ENCODE data around the gene DNAJB1. TPM values are rescaled to one million over a fixed set of nuclear protein-coding genes. Genes with fewer than 3 reads are reported as not detected.
"Not testable (repeated sequence)": the region's sequence is repeated elsewhere in the genome, so short reads cannot be mapped to it uniquely, and the experiment has no call there.

DNAJB1 gene
- total and polyA plus RNA-seq, 5 donors from 2014 or later = 302 to 754 (median 333) TPM

- H3K4me1 ChIP-seq (ENCODE audit: control insufficient read depth, insufficient read depth, low read length, poor library complexity, severe bottlenecking) = peaks cover 51% of the 10 kb centered on the region
- Mint-ChIP-seq H3K27ac (peak overlapping the region; percentile 34 to 87 (median 85)), H3K4me3 (peak overlapping the region; percentile 43 to 79 (median 58)), H3K4me1 (peaks cover 0 to 65% (median 26%) of the 10 kb centered on the region in 4 donors), H3K27me3 (no peaks in the 10 kb centered on the region), H3K36me3 (peaks cover 7% of the 10 kb centered on the region), H3K9me3 (no peaks in the 10 kb centered on the region)
- peak; percentile 53 to 79 (median 57) for DNase-seq
- no peak overlapping the region for H3K27ac ChIP-seq (ENCODE audit: insufficient read depth, low read length, poor library complexity, severe bottlenecking)
- H3K4me3 ChIP-seq (ENCODE audit: low read depth, low read length) = peak overlapping the region; percentile 26
- ATAC-seq (ENCODE audit: low read depth in 2 of 2) = peak; percentile 71 to 72
- H3K27me3 ChIP-seq (ENCODE audit: control insufficient read depth, insufficient read depth, low read length) = no peaks in the 10 kb centered on the region
- no peaks in the 10 kb centered on the region for H3K36me3 ChIP-seq (ENCODE audit: control insufficient read depth, insufficient read depth, low read length)
- no peaks in the 10 kb centered on the region for H3K9me3 ChIP-seq (ENCODE audit: control insufficient read depth in 2 of 2, low read length in 2 of 2)
Measured at GRCh38 chr19:14556662-14557188, 38.5 kb upstream of the DNAJB1 start.

DNA sequence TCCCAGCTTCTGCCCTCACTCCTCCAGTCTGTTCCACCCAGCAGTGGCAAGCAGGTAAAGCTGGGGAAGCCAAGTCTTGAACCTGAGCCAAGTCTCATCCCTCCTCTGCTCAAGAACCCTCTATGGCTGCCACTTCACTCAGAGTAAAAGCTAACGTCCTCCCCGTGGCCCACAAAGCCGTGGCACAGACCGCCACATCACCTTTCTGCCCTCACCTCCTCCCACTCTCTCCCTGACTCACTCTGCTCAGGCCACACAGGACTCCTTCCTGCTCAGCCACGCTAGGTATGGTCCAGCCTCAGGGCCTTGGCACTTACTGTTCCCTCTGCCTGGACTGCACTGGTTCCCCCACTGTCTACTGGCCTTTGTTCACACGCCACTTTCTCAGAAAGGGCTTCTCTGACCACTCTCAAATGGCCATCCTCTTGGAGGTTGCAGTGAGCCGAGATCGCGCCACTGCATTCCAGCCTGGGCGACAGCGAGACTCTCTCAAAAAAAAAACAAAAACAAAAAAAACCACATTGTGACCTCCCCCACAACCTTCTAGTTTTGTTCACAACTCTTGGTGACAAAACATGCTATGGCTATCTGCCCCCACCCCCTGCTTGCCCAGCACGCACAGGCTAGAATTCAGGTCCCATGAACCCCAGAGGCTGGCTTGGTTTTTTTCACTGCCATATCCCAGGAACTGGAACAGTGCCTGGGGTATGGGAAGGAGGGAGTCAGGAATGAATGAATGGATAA, 37.9 kb upstream of the DNAJB1 start:
- Histone ChIP-seq H3K4me3 (ENCODE audit: low read depth, low read length) (peak overlapping the region; percentile 26), H3K36me3 (ENCODE audit: control insufficient read depth, insufficient read depth, low read length) (no peaks in the 10 kb centered on the region), H3K4me1 (ENCODE audit: control insufficient read depth, insufficient read depth, low read length, poor library complexity, severe bottlenecking) (peaks cover 57% of the 10 kb centered on the region), H3K9me3 (ENCODE audit: control insufficient read depth in 2 of 2, low read length in 2 of 2) (no peaks in the 10 kb centered on the region), H3K27me3 (ENCODE audit: control insufficient read depth, insufficient read depth, low read length) (no peaks in the 10 kb centered on the region), H3K27ac (ENCODE audit: insufficient read depth, low read length, poor library complexity, severe bottlenecking) (no peak overlapping the region)
- Mint-ChIP-seq H3K9me3 (no peaks in the 10 kb centered on the region), H3K27ac (peak overlapping the region; percentile 34 to 87 (median 85)), H3K4me1 (peaks cover 5 to 69% (median 31%) of the 10 kb centered on the region in 4 donors), H3K27me3 (no peaks in the 10 kb centered on the region), H3K36me3 (peaks cover 7% of the 10 kb centered on the region), H3K4me3 (peak overlapping the region in 3 of 4 donors; percentile 51 to 79 (median 66))
- DNase-seq = no peak
- ATAC-seq (ENCODE audit: low read depth in 2 of 2) = no peak

DNA sequence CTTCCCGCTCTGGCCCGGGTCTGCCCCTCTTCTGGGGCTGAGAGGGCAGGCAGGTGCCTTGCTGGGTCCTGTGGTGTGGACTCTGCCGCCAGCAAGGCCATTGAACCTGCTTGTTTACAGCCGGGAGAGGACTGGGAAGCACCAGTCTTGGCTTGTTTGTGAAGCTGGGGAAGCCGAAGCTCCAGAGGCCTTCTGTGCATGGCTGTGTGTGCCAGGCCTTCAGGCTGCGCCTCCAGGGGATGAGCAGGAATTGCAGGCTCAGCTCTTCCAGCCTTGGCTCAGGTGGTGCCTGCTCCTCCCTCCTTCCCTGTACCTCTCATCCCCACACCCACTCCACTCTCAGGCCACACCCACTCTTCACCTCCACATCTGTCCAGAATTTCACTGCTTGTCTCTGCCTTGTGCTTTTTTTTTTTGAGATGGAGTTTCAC, 36.2 kb upstream of the DNAJB1 start:
- no peaks in the 10 kb centered on the region for H3K9me3 ChIP-seq (ENCODE audit: control insufficient read depth in 2 of 2, low read length in 2 of 2)
- peaks cover 59% of the 10 kb centered on the region for H3K4me1 ChIP-seq (ENCODE audit: control insufficient read depth, insufficient read depth, low read length, poor library complexity, severe bottlenecking)
- H3K9me3 Mint-ChIP-seq = no peaks in the 10 kb centered on the region
- H3K27me3 ChIP-seq (ENCODE audit: control insufficient read depth, insufficient read depth, low read length) = no peaks in the 10 kb centered on the region
- ATAC-seq (ENCODE audit: low read depth in 2 of 2) = no peak
- H3K36me3 ChIP-seq (ENCODE audit: control insufficient read depth, insufficient read depth, low read length) = peaks cover 9% of the 10 kb centered on the region
- H3K36me3 Mint-ChIP-seq = peaks cover 12% of the 10 kb centered on the region
- no peak overlapping the region for H3K4me3 ChIP-seq (ENCODE audit: low read depth, low read length)
- H3K27ac Mint-ChIP-seq = peak overlapping the region in 2 of 3 donors; percentile 84 to 88
- H3K27me3 Mint-ChIP-seq = no peaks in the 10 kb centered on the region
- H3K27ac ChIP-seq (ENCODE audit: insufficient read depth, low read length, poor library complexity, severe bottlenecking) = no peak overlapping the region
- peaks cover 5 to 73% (median 36%) of the 10 kb centered on the region in 4 donors for H3K4me1 Mint-ChIP-seq
- no peak for DNase-seq
- peak overlapping the region in 1 of 4 donors; percentile 57 for H3K4me3 Mint-ChIP-seq

GRCh38 chr19:14553939-14554243, 35.7 kb upstream of the DNAJB1 start:
- H3K27ac Mint-ChIP-seq = peak overlapping the region in 1 of 3 donors; percentile 84
- Histone ChIP-seq H3K4me3 (ENCODE audit: low read depth, low read length) (no peak overlapping the region), H3K9me3 (ENCODE audit: control insufficient read depth in 2 of 2, low read length in 2 of 2) (no peaks in the 10 kb centered on the region), H3K27me3 (ENCODE audit: control insufficient read depth, insufficient read depth, low read length) (no peaks in the 10 kb centered on the region), H3K4me1 (ENCODE audit: control insufficient read depth, insufficient read depth, low read length, poor library complexity, severe bottlenecking) (peaks cover 59% of the 10 kb centered on the region), H3K27ac (ENCODE audit: insufficient read depth, low read length, poor library complexity, severe bottlenecking) (no peak overlapping the region), H3K36me3 (ENCODE audit: control insufficient read depth, insufficient read depth, low read length) (peaks cover 12% of the 10 kb centered on the region)
- H3K36me3 Mint-ChIP-seq = peaks cover 12% of the 10 kb centered on the region
- DNase-seq (no peak), ATAC-seq (ENCODE audit: low read depth in 2 of 2) (no peak)
- H3K4me3 Mint-ChIP-seq = peak overlapping the region in 1 of 4 donors; percentile 57
- H3K9me3 Mint-ChIP-seq = no peaks in the 10 kb centered on the region
- no peaks in the 10 kb centered on the region for H3K27me3 Mint-ChIP-seq
- peaks cover 5 to 69% (median 36%) of the 10 kb centered on the region in 4 donors for H3K4me1 Mint-ChIP-seq

GRCh38 chr19:14553042-14553938, 35.1 kb upstream of the DNAJB1 start:
- peaks cover 5 to 73% (median 36%) of the 10 kb centered on the region in 4 donors for H3K4me1 Mint-ChIP-seq
- H3K36me3 Mint-ChIP-seq = peaks cover 17% of the 10 kb centered on the region
- no peaks in the 10 kb centered on the region for H3K27me3 ChIP-seq (ENCODE audit: control insufficient read depth, insufficient read depth, low read length)
- H3K4me3 ChIP-seq (ENCODE audit: low read depth, low read length) = no peak overlapping the region
- ATAC-seq (ENCODE audit: low read depth in 2 of 2) = no peak
- peaks cover 58% of the 10 kb centered on the region for H3K4me1 ChIP-seq (ENCODE audit: control insufficient read depth, insufficient read depth, low read length, poor library complexity, severe bottlenecking)
- H3K27ac Mint-ChIP-seq = peak overlapping the region; percentile 55 to 84 (median 76)
- no peak overlapping the region for H3K4me3 Mint-ChIP-seq
- H3K9me3 Mint-ChIP-seq = no peaks in the 10 kb centered on the region
- no peaks in the 10 kb centered on the region for H3K27me3 Mint-ChIP-seq
- no peak for DNase-seq
- no peaks in the 10 kb centered on the region for H3K9me3 ChIP-seq (ENCODE audit: control insufficient read depth in 2 of 2, low read length in 2 of 2)
- H3K36me3 ChIP-seq (ENCODE audit: control insufficient read depth, insufficient read depth, low read length) = peaks cover 18% of the 10 kb centered on the region
- no peak overlapping the region for H3K27ac ChIP-seq (ENCODE audit: insufficient read depth, low read length, poor library complexity, severe bottlenecking)

DNA sequence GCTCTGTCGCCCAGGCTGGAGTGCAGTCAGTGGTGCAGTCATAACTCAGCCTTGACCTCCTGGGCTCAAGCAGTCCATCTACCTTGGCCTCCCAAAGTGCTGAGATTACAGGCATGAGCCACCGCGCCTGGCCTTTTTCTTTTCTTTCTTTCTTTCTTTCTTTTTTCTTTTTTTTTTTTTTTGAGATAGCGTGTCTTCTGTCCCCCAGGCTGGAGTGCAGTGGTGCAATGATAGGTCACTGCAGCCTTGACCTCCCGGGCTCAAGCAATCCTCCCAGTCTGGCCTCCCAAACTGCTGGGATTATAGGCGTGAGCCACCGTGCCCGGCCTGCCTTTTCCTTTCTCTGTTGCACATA, 33.8 kb upstream of the DNAJB1 start:
- not testable (repeated sequence) for H3K27me3 ChIP-seq (ENCODE audit: control insufficient read depth, insufficient read depth, low read length); ATAC-seq (ENCODE audit: low read depth in 2 of 2); H3K9me3 ChIP-seq (ENCODE audit: control insufficient read depth in 2 of 2, low read length in 2 of 2); DNase-seq; H3K4me3 ChIP-seq (ENCODE audit: low read depth, low read length); H3K27me3 Mint-ChIP-seq; H3K9me3 Mint-ChIP-seq; H3K27ac ChIP-seq (ENCODE audit: insufficient read depth, low read length, poor library complexity, severe bottlenecking)
- Mint-ChIP-seq H3K36me3 (peaks cover 18% of the 10 kb centered on the region), H3K27ac (peak overlapping the region in 2 of 3 donors; percentile 85 to 97), H3K4me1 (peaks cover 5 to 71% (median 37%) of the 10 kb centered on the region in 4 donors), H3K4me3 (peak overlapping the region in 2 of 4 donors; percentile 54 to 86)
- H3K36me3 ChIP-seq (ENCODE audit: control insufficient read depth, insufficient read depth, low read length) = peaks cover 20% of the 10 kb centered on the region
- peaks cover 55% of the 10 kb centered on the region for H3K4me1 ChIP-seq (ENCODE audit: control insufficient read depth, insufficient read depth, low read length, poor library complexity, severe bottlenecking)

DNA sequence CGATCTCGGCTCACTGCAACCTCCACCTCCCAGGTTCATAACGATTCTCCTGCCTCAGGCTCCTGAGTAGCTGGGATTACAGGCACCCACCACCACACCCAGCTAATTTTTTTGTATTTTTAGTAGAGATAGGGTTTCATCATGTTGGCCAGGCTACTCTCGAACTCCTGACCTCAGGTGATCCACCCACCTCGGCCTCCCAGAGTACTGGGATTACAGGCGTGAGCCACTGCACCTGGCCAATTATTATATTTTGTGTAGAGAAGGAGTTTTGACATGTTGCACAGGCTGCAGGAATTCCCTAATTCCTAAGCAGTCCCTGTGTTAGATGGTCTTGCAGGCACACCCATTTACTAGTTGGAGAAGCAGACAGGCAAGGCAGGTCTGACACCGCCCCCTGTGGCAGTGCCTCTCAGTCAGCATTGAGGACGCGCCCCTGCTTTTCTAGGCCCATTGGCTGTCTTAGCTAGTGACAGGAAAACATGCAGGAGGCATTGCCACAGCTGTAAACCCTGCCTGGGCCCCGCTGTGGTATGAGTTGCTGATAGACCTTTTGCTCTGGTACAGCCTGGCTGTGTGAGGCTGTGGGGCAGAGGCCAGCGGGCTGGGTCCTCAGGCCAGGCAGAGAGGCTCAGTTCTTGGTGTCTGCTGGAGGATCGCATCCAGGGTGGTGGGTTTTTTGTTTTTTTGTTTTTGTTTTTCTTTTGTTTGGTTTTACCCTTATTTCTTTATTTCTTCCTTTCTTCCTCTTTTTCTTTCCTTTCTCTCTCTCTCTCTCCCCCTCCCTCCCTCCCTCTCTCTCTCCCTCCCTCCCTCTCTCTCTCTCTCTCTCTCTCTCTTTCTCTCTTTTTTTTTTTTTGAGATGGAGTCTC, 33.2 kb upstream of the DNAJB1 start:
- not testable (repeated sequence) for H3K27me3 ChIP-seq (ENCODE audit: control insufficient read depth, insufficient read depth, low read length); H3K4me3 ChIP-seq (ENCODE audit: low read depth, low read length); H3K27me3 Mint-ChIP-seq; H3K9me3 Mint-ChIP-seq; H3K9me3 ChIP-seq (ENCODE audit: control insufficient read depth in 2 of 2, low read length in 2 of 2)
- Mint-ChIP-seq H3K27ac (peak overlapping the region; percentile 83 to 90 (median 85)), H3K4me3 (peak overlapping the region; percentile 59 to 68 (median 60)), H3K4me1 (peaks cover 5 to 71% (median 34%) of the 10 kb centered on the region in 4 donors), H3K36me3 (peaks cover 15% of the 10 kb centered on the region)
- Histone ChIP-seq H3K27ac (ENCODE audit: insufficient read depth, low read length, poor library complexity, severe bottlenecking) (peak overlapping the region; percentile 41), H3K36me3 (ENCODE audit: control insufficient read depth, insufficient read depth, low read length) (peaks cover 24% of the 10 kb centered on the region), H3K4me1 (ENCODE audit: control insufficient read depth, insufficient read depth, low read length, poor library complexity, severe bottlenecking) (peaks cover 49% of the 10 kb centered on the region)
- DNase-seq (peak; percentile 52 to 89 (median 83)), ATAC-seq (ENCODE audit: low read depth in 2 of 2) (peak; percentile 99)
